Measurements from ENCODE around the gene SYNE3. TPM values are rescaled to one million over a fixed set of nuclear protein-coding genes. Genes with fewer than 3 reads are reported as not detected.

Gene SYNE3
- total and polyA plus RNA-seq, 2 of the 8 experiments (the other 6 are each of a cell fraction or from before 2014, with no cell fraction given), result under 0.01 TPM; not detected in 1

DNA sequence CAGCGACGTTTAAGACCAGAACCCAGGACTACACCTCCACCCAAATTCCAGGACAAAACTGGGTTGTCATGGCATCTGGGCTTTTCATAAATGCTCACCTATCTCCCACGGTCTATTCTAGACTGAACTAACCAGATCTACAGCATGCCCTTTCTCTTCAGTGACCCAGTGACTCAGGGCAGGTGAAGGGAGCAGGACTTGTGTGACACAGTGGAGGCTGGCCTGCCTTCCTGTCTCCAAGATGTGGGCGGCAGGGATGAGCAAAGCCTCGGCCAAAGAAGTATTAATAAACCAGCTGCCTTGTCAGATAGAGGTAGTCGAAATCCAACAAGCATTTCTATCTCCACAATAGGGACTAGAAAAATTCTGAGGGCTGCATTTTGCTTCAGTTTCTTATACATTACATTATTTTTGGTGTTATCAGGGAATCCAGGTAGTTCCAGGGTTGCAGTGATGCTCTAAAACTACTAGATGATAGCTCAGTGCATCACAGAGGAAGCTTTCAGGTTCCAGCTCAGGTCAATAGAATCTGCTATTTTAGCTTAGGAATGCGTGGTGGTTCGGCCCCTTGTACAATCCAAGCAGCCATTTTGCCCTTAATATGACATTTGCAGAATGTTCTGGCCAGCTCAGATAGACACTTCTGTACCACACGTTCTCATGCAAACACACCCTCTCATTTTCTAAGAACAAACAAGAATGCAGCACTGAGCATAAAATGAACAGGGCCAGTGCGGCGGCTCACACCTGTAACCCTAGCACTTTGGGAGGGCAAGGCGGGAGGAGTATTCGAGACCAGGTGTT, 14.2 kb upstream of the SYNE3 start:
- TF ChIP-seq POLR2AphosphoS5 (IDR thresholded peaks at IDR 0.05; ENCODE audit: low read depth, low read length) (0 out of 2 replicates have a peak, but pooled peaks have one; percentile 12), TCF12 (IDR thresholded peaks at IDR 0.05; ENCODE audit: low read depth, low read length) (no peak)
- CTCF ChIA-PET (ENCODE audit: partially characterized antibody), result interaction anchor here (0.6 to 3.8 kb wide), 4 partner anchors 12 to 88 kb away, joined by 3 to 13 read pairs (median 5); no protein-coding TSS in a partner anchor
- WGBS, 2 experiments (ENCODE audit: extremely low coverage in 1 of 2, insufficient coverage in 1 of 2, insufficient read length in 1 of 2, insufficient replicate concordance in 2 of 2, low coverage in 1 of 2, low lambda C conversion rate in 2 of 2, missing lambda C conversion rate in 1 of 2), result 91% methylated on average over 13 of the region's 13 CpGs; no CpG with 5 or more reads in 1 of the 2 experiments
- Histone ChIP-seq H3K27me3 (replicated peaks in 1 of 4; ENCODE audit: control insufficient read depth in 3 of 4, extremely low read depth in 1 of 4, insufficient read depth in 3 of 4, low read length in 3 of 4) (no peaks in the 10 kb centered on the region), H3K79me1 (ENCODE audit: low read depth, low read length) (peaks cover 7% of the 10 kb centered on the region), H3K4me2 (ENCODE audit: insufficient read depth in 1 of 2, low read depth in 2 of 2, low read length in 2 of 2) (no peak overlapping the region), H3K9me3 (ENCODE audit: insufficient read depth in 2 of 2, low read depth in 1 of 2, low read length in 1 of 2) (no peaks in the 10 kb centered on the region), H3K4ac (replicated peaks; ENCODE audit: insufficient read length, low read depth, low read length) (no peak overlapping the region), H3K79me2 (ENCODE audit: control insufficient read depth in 1 of 2, insufficient read depth in 2 of 2, low read length in 2 of 2) (peaks cover 17 to 56% of the 10 kb centered on the region in 2 experiments), H2BK15ac (ENCODE audit: low read length) (no peak overlapping the region), H2BK5ac (ENCODE audit: low read depth, low read length) (no peak overlapping the region), H2BK12ac (ENCODE audit: low read depth, low read length) (no peak overlapping the region), H4K8ac (ENCODE audit: extremely low read depth, insufficient read depth, low read length) (no peak overlapping the region), H3K14ac (ENCODE audit: insufficient read length) (no peak overlapping the region), H3K56ac (replicated peaks; ENCODE audit: insufficient read length, low read depth, low read length) (no peak overlapping the region), H3K23me2 (ENCODE audit: low read depth, low read length) (peaks cover 12% of the 10 kb centered on the region; the same call in 1 of the 2 replicates), H4K5ac (ENCODE audit: insufficient read length, low read depth, low read length) (no peak overlapping the region), H2AFZ (ENCODE audit: low read length) (no peak overlapping the region), H3K9ac (replicated peaks in 1 of 4; ENCODE audit: extremely low read depth in 1 of 4, low read depth in 3 of 4, low read length in 3 of 4) (no peak overlapping the region), H3K23ac (ENCODE audit: insufficient read length) (no peak overlapping the region), H4K91ac (replicated peaks; ENCODE audit: insufficient read length, low read length) (no peak overlapping the region), H4K20me1 (replicated peaks in 1 of 2; ENCODE audit: control insufficient read depth in 1 of 2, insufficient read depth in 2 of 2, low read length in 2 of 2) (peaks cover 18 to 21% of the 10 kb centered on the region in 2 experiments), H3K36me3 (ENCODE audit: control insufficient read depth in 2 of 4, insufficient read depth in 4 of 4, low read length in 3 of 4) (peaks cover 0 to 12% (median 2%) of the 10 kb centered on the region in 4 experiments; a peak in 2 of 8 replicates), H2AK5ac (ENCODE audit: low read depth, low read length) (no peak overlapping the region), H3K27ac (ENCODE audit: low read depth, low read length) (no peak overlapping the region), H3K4me3 (ENCODE audit: extremely low read depth in 1 of 4, insufficient read depth in 2 of 4, low read depth in 3 of 4, low read length in 4 of 4) (no peak overlapping the region), H2BK120ac (replicated peaks; ENCODE audit: low read depth, low read length) (no peak overlapping the region), H3K4me1 (replicated peaks in 1 of 4; ENCODE audit: control insufficient read depth in 3 of 4, insufficient read depth in 4 of 4, low read length in 3 of 4) (peaks cover 0 to 6% (median 1%) of the 10 kb centered on the region in 4 experiments; a peak in 5 of 7 replicates), H2BK20ac (ENCODE audit: low read length) (no peak overlapping the region), H3K18ac (ENCODE audit: extremely low read depth, low read length) (no peak overlapping the region)
- FAIRE-seq, result no peak
- DNase-seq (ENCODE audit: low read depth in 1 of 2, low spot score in 2 of 2), result no peak
- POLR2A ChIA-PET (ENCODE audit: partially characterized antibody), result interaction anchor here (0.7 kb wide), 1 partner anchor 103 kb away, joined by 3 read pairs; no protein-coding TSS in a partner anchor

Data from H1 (cell line).